T-cell (primary cell): ENCODE measurements around the gene KLHDC9. TPM values are rescaled to one million over a fixed set of nuclear protein-coding genes. Genes with fewer than 3 reads are reported as not detected.
"Not testable (repeated sequence)": the region's sequence is repeated elsewhere in the genome, so short reads cannot be mapped to it uniquely, and the experiment has no call there.

Experiments
- ATAC-seq, 4 experiments: fragments of 200-7000 bp in 3 of 4; fragments of 150-1000 bp in 1 of 4; cut with Tn5 transposase; replicated peaks in 1 of 4; 1 replicate in 3 of 4; 2 replicates in 1 of 4; pipeline ENCODE4 v1.10.0; 2021; ENCODE audit warnings: moderate library complexity in 3 of 4, mild to moderate bottlenecking in 2 of 4, moderate number of reproducible peaks in 1 of 4
- CTCF ChIA-PET, 2 donors: fragments of 300-600 bp; sonication (Branson Sonifier 250); formaldehyde crosslinking; loops; one replicate each; lab custom pipeline; 2022; ENCODE audit warnings: antibody characterized with exemption in 2 of 2; lab: Charles Lee
- POLR2A ChIA-PET, 2 donors: fragments of 300-600 bp; sonication (Branson Sonifier 250); formaldehyde crosslinking; loops; one replicate each; lab custom pipeline; 2022; ENCODE audit warnings: antibody characterized with exemption in 2 of 2; lab: Charles Lee
- DNase-seq, 35 experiments: peaks; one replicate each; pipeline versions ENCODE4 v3.0.0 to v3.0.0-alpha.2; 2013 to 2023
- H3K27ac ChIP-seq: one replicate; pipeline ENCODE4 v1.5.1; 2013; ENCODE audit warnings: low read length
- H3K27me3 ChIP-seq, 2 experiments: replicated peaks in 1 of 2; 1 replicate in 1 of 2; 2 replicates in 1 of 2; pipeline versions ENCODE4 v1.6.1 to v1.7.0; 2013; ENCODE audit warnings: low read length in 1 of 2, mixed read lengths in 1 of 2; ENCODE audit not compliant: control insufficient read depth in 2 of 2, insufficient read depth in 2 of 2; ENCODE audit errors: extremely low read depth in 1 of 2
- H3K36me3 ChIP-seq, 2 donors: 1 replicate in 1 of 2; 2 replicates in 1 of 2; pipeline versions ENCODE4 v1.6.1 to v1.7.0; 2013; ENCODE audit warnings: low read length in 1 of 2; ENCODE audit not compliant: control insufficient read depth in 2 of 2, insufficient read depth in 1 of 2; ENCODE audit errors: extremely low read depth in 1 of 2
- H3K4me1 ChIP-seq, 2 experiments: 1 replicate in 1 of 2; 2 replicates in 1 of 2; pipeline versions ENCODE4 v1.6.1 to v1.7.0; 2013; ENCODE audit warnings: low read length in 2 of 2, mixed read lengths in 1 of 2; ENCODE audit not compliant: insufficient read depth in 2 of 2, control insufficient read depth in 1 of 2; ENCODE audit errors: extremely low read depth in 1 of 2
- H3K4me3 ChIP-seq, 2 donors: 1 replicate in 1 of 2; 2 replicates in 1 of 2; pipeline versions ENCODE4 v1.5.1 to v1.7.0; 2013; ENCODE audit warnings: mild to moderate bottlenecking in 2 of 2, low read length in 1 of 2, moderate library complexity in 1 of 2; ENCODE audit not compliant: control insufficient read depth in 1 of 2; ENCODE audit errors: extremely low read depth in 1 of 2
- H3K9me3 ChIP-seq: 2 replicates; pipeline ENCODE4 v1.7.0; 2013
- H3K27ac Mint-ChIP-seq, 2 donors: one replicate each; pipeline ENCODE4 v1.8.0; 2020 to 2021; ENCODE audit warnings: mild to moderate bottlenecking in 2 of 2, mixed read lengths in 2 of 2
- H3K27me3 Mint-ChIP-seq, 2 donors: one replicate each; pipeline ENCODE4 v1.8.0; 2021 to 2022; ENCODE audit warnings: mixed read lengths in 2 of 2
- H3K36me3 Mint-ChIP-seq: one replicate; pipeline ENCODE4 v1.8.0; 2021; ENCODE audit warnings: mixed read lengths
- H3K4me1 Mint-ChIP-seq, 3 donors: one replicate each; pipeline ENCODE4 v1.8.0; 2020 to 2022; ENCODE audit warnings: mixed read lengths in 3 of 3, mild to moderate bottlenecking in 1 of 3
- H3K4me3 Mint-ChIP-seq, 3 donors: one replicate each; pipeline ENCODE4 v1.8.0; 2020 to 2022; ENCODE audit warnings: mild to moderate bottlenecking in 3 of 3, mixed read lengths in 3 of 3, moderate library complexity in 3 of 3
- H3K9me3 Mint-ChIP-seq, 3 donors: one replicate each; pipeline ENCODE4 v1.8.0; 2020 to 2022; ENCODE audit warnings: mixed read lengths in 3 of 3
- WGBS: methylation state at CpG from one replicate; pipeline ENCODE4 v1.1.5; 2013; ENCODE audit warnings: missing lambda C conversion rate; ENCODE audit not compliant: insufficient coverage; 5-methylcytosine and 5-hydroxymethylcytosine counted together
- total RNA-seq, 35 experiments: library from RNA in 6 of 35; stranded (reverse) in 6 of 35; fragments of 120-200 nt in 1 of 35; gene quantifications; one replicate each; pipeline versions ENCODE4 v1.2.1 to v1.2.4 and lab custom pipeline; 2013 to 2026

Gene KLHDC9
- total RNA-seq, 5 donors from 2014 or later (not counting 1 experiment from before 2014, with no cell fraction given), result 0.82 to 1.6 (median 0.86) TPM; not detected in 2

GRCh38 chr1:161054805-161055204, 43.4 kb upstream of the KLHDC9 start:
- ChIA-PET POLR2A (no interaction called here), CTCF (interaction anchor here in 1 of 2 donors (0.6 to 0.9 kb wide), 4 partner anchors 10 to 43 kb away, joined by 3 to 4 read pairs (median 4); partner anchors contain the start of gene TSTD1)
- H3K9me3 ChIP-seq, result no peaks in the 10 kb centered on the region
- H3K4me3 ChIP-seq, result no peak overlapping the region
- H3K4me3 Mint-ChIP-seq, result no peak overlapping the region
- DNase-seq (no peak), ATAC-seq (no peak)
- no peak overlapping the region for H3K27ac Mint-ChIP-seq
- no peaks in the 10 kb centered on the region for H3K27me3 Mint-ChIP-seq
- WGBS, result 90% methylated on average over 5 of the region's 7 CpGs
- H3K36me3 ChIP-seq, result peaks cover 40 to 88% of the 10 kb centered on the region in 2 donors
- H3K27me3 ChIP-seq, result no peaks in the 10 kb centered on the region
- H3K4me1 ChIP-seq, result peaks cover under 1 to 49% of the 10 kb centered on the region in 2 experiments
- no peaks in the 10 kb centered on the region for H3K9me3 Mint-ChIP-seq
- no peak overlapping the region for H3K27ac ChIP-seq
- peaks cover 52% of the 10 kb centered on the region for H3K36me3 Mint-ChIP-seq
- H3K4me1 Mint-ChIP-seq, result peaks cover 30 to 37% (median 37%) of the 10 kb centered on the region in 3 donors

GRCh38 chr1:161059293-161059692, 38.9 kb upstream of the KLHDC9 start:
- Histone ChIP-seq H3K4me3 (no peak overlapping the region), H3K4me1 (peaks cover 10 to 69% of the 10 kb centered on the region in 2 experiments), H3K27ac (no peak overlapping the region), H3K27me3 (no peaks in the 10 kb centered on the region), H3K36me3 (peaks cover 16 to 78% of the 10 kb centered on the region in 2 donors), H3K9me3 (no peaks in the 10 kb centered on the region)
- Mint-ChIP-seq H3K9me3 (no peaks in the 10 kb centered on the region), H3K27ac (peak overlapping the region; percentile 34 to 73), H3K36me3 (peaks cover 43% of the 10 kb centered on the region), H3K27me3 (no peaks in the 10 kb centered on the region), H3K4me1 (peaks cover 62 to 65% (median 65%) of the 10 kb centered on the region in 3 donors), H3K4me3 (peak overlapping the region in 1 of 3 donors; percentile 25)
- WGBS, result no CpG with 5 or more reads among the region's 6 CpGs
- POLR2A ChIA-PET, result interaction anchor here in 1 of 2 donors (0.6 to 1.8 kb wide), 3 partner anchors 11 to 57 kb away, joined by 3 to 8 read pairs (median 4); partner anchors contain the start of genes ARHGAP30 and USF1
- CTCF ChIA-PET, result interaction anchor here in 1 of 2 donors (0.6 kb wide), 1 partner anchor 166 kb away, joined by 7 read pairs; no protein-coding TSS in a partner anchor
- ATAC-seq, result no peak
- DNase-seq, result no peak

- H3K36me3 ChIP-seq, result peaks cover 10 to 68% of the 10 kb centered on the region in 2 donors
- Mint-ChIP-seq H3K9me3 (no peaks in the 10 kb centered on the region), H3K4me1 (peaks cover 76 to 77% (median 76%) of the 10 kb centered on the region in 3 donors), H3K27ac (peak overlapping the region; percentile 28 to 63), H3K4me3 (peak overlapping the region in 1 of 3 donors; percentile 47), H3K36me3 (peaks cover 42% of the 10 kb centered on the region), H3K27me3 (no peaks in the 10 kb centered on the region)
- CTCF ChIA-PET, result interaction anchor here in 1 of 2 donors (0.9 to 1.3 kb wide), 2 partner anchors 15 to 105 kb away, joined by 3 to 5 read pairs; partner anchors contain the start of gene PPOX
- no peak overlapping the region for H3K27ac ChIP-seq
- WGBS, result no CpG with 5 or more reads among the region's 4 CpGs
- no peak overlapping the region for H3K4me3 ChIP-seq
- POLR2A ChIA-PET, result no interaction called here
- no peaks in the 10 kb centered on the region for H3K9me3 ChIP-seq
- peaks cover 20 to 82% of the 10 kb centered on the region in 2 experiments for H3K4me1 ChIP-seq
- no peaks in the 10 kb centered on the region for H3K27me3 ChIP-seq
- ATAC-seq (no peak), DNase-seq (no peak)
These were observed 36.7 kb upstream of the KLHDC9 start for GRCh38 chr1:161061419-161061818.

- peaks cover 37% of the 10 kb centered on the region for H3K36me3 Mint-ChIP-seq
- not testable (repeated sequence) for H3K4me3 ChIP-seq
- CTCF ChIA-PET, result interaction anchor here in 1 of 2 donors (0.7 kb wide), 2 partner anchors 245 to 818 kb away, joined by 3 to 4 read pairs; no protein-coding TSS in a partner anchor
These were observed 34.2 kb upstream of the KLHDC9 start for GRCh38 chr1:161063936-161064335.

GRCh38 chr1:161065681-161066080, 32.5 kb upstream of the KLHDC9 start:
- H3K4me3 Mint-ChIP-seq, result peak overlapping the region; percentile 43 to 100 (median 100)
- not testable (repeated sequence) for H3K4me3 ChIP-seq, H3K27me3 Mint-ChIP-seq, H3K27me3 ChIP-seq, H3K9me3 ChIP-seq, DNase-seq, H3K27ac ChIP-seq, H3K9me3 Mint-ChIP-seq, ATAC-seq
- ChIA-PET POLR2A (interaction anchor here in 1 of 2 donors (0.6 kb wide), 1 partner anchor 291 kb away, joined by 4 read pairs; no protein-coding TSS in a partner anchor), CTCF (interaction anchor here (0.7 to 1.4 kb wide), 3 partner anchors 20 to 32 kb away, joined by 3 read pairs; partner anchors contain the start of gene USF1 (in 1 of the 2))
- 78% methylated on average over 2 of the region's 7 CpGs for WGBS
- H3K36me3 ChIP-seq, result peaks cover 0 to 44% of the 10 kb centered on the region in 2 donors
- H3K4me1 Mint-ChIP-seq, result peaks cover 76 to 85% (median 76%) of the 10 kb centered on the region in 3 donors
- peaks cover 29% of the 10 kb centered on the region for H3K36me3 Mint-ChIP-seq
- peaks cover 36 to 81% of the 10 kb centered on the region in 2 experiments for H3K4me1 ChIP-seq
- H3K27ac Mint-ChIP-seq, result peak overlapping the region; percentile 36 to 87

More at GRCh38 chr1:161063936-161064335, 34.2 kb upstream of the KLHDC9 start:
- H3K27me3 ChIP-seq, DNase-seq, H3K9me3 Mint-ChIP-seq, ATAC-seq, H3K9me3 ChIP-seq, H3K27me3 Mint-ChIP-seq, POLR2A ChIA-PET, H3K27ac ChIP-seq: not testable (repeated sequence)
- H3K36me3 ChIP-seq, result peaks cover 6 to 57% of the 10 kb centered on the region in 2 donors
- WGBS, result 41% methylated on average over 2 of the region's 6 CpGs
- peak overlapping the region; percentile 84 for H3K27ac Mint-ChIP-seq
- H3K4me1 Mint-ChIP-seq, result peaks cover 82 to 90% (median 83%) of the 10 kb centered on the region in 3 donors
- H3K4me1 ChIP-seq, result peaks cover 30 to 88% of the 10 kb centered on the region in 2 experiments
- peak overlapping the region; percentile 63 to 100 (median 68) for H3K4me3 Mint-ChIP-seq

- Histone ChIP-seq H3K36me3 (peaks cover 0 to 37% of the 10 kb centered on the region in 2 donors), H3K4me1 (peaks cover 42 to 81% of the 10 kb centered on the region in 2 experiments), H3K9me3 (no peaks in the 10 kb centered on the region), H3K27ac (peak overlapping the region; percentile 93), H3K4me3 (peak overlapping the region; percentile 38 to 84), H3K27me3 (no peaks in the 10 kb centered on the region)
- WGBS, result 26% methylated on average over 3 of the region's 3 CpGs
- Mint-ChIP-seq H3K27ac (peak overlapping the region; percentile 87 to 99), H3K27me3 (no peaks in the 10 kb centered on the region), H3K4me3 (peak overlapping the region; percentile 99 to 100 (median 100)), H3K36me3 (peaks cover 29% of the 10 kb centered on the region), H3K4me1 (peaks cover 79 to 91% (median 79%) of the 10 kb centered on the region in 3 donors), H3K9me3 (no peaks in the 10 kb centered on the region)
- ATAC-seq, result no peak
- DNase-seq, result peak in 2 of 35 experiments; percentile 27 to 38
- ChIA-PET CTCF (interaction anchor here (0.5 to 1.4 kb wide), 4 partner anchors 21 to 73 kb away, joined by 3 to 7 read pairs (median 4); partner anchors contain the start of gene USF1 (in 1 of the 2)), POLR2A (interaction anchor here in 1 of 2 donors (0.5 kb wide), 1 partner anchor 50 kb away, joined by 4 read pairs; no protein-coding TSS in a partner anchor)
These were observed 31.5 kb upstream of the KLHDC9 start for GRCh38 chr1:161066694-161067093.
